DMS53 (cell line): Measurements from ENCODE around the gene LRRC4.

Source experiments
- DNase-seq: peaks from one replicate; lab custom pipeline; 2025; lab: John Stamatoyannopoulos, UW

LRRC4 gene

DNA sequence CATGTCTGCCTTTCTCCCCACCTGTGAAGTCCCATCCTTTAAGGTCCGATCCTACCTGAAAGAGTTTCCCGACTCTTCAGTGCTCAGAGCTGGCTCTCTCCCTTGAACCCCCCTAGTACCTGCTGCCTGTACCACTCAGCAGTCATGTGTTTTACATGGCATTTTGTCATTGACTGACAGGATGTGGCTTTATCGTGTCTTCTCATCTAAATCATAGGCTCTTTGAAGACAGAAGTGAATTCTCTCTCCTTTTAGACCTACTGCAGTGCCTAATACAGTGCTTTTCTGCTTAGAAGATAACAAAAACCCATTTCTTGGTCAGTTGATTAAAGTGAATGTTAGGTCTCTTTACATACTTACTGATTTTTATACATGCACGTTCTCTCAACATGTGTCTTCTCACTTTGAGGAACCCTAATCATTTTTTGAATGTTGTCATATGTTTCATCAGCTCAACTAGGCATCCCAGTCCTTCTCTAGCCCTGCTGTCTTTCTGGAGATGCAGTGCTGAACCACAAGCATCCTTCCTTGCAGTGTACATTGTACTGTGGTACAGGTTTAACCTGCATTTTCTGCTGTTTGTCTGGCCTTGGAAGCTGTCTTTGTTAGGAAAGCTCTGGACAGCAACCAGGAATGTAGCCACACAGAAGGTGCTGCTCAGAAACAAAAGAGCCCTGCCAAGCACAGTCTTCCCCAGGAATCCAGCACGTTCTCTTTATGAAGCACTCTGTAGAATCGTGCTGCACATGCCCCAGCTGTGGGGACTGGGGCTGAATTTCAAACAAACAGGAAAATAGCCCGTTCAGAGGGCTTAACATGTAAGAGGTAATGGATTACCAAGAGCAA, 28.1 kb upstream of the LRRC4 start:
- DNase-seq = no peak

DNA sequence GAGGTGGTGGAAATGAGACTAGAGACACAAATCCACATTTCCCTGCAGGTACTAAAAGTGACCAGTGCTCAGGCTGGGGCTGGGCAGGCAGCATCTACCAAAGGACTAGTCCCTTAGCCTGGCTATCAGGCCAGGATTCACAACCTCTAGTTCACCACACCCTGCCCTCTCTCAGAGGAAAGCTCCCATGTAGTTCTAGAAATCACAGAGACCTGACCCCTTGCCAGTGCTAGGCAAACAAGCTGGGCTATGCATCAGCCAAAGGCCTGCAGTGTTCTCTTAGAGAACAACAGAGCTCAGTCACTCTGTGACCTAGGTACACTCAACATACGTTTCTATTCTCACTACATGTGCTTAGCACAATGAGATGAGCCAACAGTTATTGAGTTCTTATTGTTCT, 26.7 kb upstream of the LRRC4 start:
- DNase-seq = no peak

DNA sequence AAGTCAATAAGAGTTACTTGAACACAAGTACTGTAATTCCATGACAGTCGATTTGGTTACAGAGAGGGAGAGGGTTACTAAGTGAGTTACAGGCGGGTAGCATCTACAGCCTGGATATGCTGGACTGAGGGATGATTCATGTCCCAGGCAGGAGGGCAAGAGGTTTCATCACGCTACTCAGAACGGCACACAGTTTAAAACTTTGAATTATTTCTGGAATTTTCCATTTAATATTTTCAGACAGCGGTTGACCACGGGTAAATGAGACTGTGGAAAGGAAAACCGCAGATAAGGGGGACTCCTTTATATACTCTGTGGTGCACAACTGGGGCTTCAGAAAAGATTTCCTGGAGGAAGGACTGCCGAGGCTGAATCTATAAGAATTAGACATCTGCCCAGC, 25.7 kb upstream of the LRRC4 start:
- DNase-seq = no peak

DNA sequence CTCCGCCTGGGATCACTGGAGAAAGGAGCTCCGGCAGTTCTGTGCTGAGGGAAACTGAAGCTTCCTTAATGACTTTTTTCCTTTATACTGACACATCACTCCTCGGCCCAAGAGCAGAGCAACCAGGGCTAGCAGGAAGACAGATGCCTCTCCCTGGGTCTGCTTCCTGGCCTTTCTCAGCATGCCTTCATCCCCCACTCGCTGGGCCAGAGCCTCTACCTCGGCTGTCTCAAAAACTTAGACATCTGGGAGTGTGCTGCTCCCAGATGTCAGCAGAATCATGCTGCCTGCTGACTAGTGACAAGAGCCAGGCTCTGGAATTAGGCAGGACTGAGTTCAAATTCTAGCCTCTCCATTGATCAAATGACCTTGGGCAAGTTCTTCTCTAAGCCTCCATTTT, 24.4 kb upstream of the LRRC4 start:
- no peak for DNase-seq

DNA sequence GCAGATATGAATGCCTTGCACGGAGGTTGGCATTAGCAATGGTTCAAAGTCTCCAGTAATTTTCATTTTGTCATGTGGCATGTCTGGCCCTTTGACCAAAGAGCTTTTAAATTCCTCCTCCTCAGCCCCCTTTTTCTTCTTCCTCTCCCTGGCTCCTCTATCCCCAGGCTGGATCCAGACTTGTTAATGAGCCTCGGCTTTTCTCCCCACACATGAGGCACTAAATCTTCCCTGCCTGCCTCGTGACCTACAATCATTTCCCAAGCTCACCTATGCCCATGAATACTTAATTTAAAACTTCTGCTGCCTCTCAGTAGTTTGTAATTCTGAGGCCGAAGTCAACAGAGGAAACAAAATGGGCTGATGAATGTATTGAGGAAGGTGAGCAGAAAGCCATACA, 23.3 kb upstream of the LRRC4 start:
- no peak for DNase-seq

DNA sequence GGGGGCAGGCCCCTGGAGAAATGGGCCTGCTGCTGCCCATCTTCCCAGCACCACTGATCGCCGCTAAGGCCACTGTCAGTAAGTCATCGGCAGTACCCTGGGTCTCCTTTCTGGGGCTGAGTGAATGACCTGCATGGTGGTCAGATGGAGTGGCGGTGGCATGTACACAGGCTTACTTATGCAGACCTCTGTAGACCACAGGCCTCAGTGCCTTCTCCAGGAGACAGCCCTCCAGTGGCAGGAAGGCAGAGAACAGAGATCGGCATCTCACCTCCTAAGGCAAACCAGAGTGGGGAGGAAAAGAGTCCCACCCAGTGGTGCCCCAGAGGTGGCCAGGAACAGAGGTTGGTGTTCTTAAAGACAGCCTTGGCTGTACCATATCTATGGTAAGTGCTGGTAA, 22.8 kb upstream of the LRRC4 start:
- no peak for DNase-seq

DNA sequence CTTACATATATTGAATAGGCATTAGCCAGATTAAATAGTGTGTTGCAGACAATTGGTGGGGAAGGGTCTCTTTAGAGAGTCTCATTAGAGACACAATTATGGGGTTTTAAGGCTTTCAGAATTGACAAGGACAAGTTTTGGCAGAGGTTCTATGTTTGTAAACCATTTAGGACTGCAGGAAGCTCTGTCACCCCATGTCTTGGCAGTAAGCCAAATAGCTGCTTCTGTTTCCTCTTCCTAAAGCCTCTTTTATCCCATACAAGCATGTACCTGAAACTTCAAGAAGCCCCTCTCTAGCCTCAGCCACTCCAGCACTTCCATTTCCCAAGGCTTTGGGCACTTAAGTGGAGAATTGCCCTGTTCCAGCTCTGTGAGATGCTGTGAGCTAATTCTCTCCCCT, 21.8 kb upstream of the LRRC4 start:
- peak; percentile 46 for DNase-seq

DNA sequence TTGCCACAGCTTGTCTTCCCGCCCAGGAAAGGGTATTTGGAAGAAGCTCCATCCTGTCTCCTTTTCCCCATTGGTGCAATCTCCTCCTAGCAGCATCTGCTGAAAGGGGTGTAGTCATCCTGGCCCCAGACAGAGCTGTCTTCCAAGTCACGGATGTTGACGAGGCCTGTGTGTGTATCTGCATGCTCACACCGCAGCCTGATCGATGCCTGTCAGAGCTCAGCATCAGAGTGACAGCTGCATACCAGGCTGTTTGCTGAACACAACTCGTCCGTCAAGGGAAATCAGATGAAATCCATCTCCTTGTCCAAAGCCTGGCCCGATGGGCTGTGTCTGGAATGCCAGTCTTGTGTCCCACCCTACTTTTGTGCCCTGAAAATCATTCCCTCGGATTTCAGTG, 21.2 kb upstream of the LRRC4 start:
- no peak for DNase-seq

DNA sequence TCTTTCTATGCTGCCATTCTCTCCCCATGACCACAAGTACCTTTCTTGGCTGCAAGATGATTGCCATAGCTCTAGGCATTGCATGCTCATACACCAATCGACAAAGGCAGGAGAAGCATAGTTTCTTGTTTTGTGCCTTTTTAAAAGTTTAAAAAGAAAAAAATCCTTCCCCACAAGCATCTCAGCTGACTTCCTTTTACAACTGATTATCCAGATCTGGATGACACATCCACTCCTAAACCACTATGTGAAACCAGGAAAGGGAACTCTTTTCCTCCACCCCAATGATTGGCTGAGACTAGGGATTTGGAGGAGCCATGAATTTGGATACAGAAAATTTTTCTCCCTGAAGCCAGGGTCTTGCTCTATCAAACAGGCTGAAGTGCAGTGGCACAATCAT, 14.5 kb upstream of the LRRC4 start:
- DNase-seq = no peak

DNA sequence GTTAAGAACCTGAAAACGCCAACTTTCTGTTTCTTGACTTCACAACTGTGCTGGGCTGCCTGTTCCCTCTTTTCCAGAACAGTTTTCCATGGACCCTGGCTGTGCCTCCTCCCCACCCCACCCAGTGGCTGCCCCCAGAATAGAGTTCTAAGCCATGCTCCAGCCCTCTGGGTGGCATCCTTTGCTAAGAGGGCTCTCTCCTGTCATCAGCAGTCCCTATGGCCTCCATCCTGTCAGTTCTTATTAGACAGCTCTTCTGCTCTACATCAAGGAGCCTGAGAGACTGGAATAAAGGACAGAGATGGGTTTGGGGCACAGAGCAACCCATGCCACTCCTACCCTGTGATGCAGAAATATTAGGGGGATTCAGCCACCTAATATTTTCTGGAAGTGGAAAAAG, 13.9 kb upstream of the LRRC4 start:
- no peak for DNase-seq

DNA sequence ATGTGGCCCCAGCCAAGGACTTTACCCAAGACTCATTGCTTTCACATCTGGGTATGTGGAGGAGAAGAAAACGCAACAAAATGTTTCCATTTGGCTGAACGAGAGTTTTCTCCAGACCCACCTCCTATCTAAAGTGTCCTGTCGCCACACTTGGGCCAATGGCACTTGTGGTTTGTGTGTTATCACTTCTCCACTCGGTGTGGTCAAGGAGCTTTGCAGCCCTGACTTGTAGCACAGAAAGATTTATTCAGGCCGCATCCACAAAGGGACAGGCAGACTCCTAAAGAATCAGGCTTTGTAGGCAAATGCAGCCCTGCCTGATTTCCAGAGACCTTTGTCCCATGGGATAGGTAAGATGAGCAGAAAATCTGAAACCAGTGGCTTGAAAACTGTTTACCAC, 12.8 kb upstream of the LRRC4 start:
- DNase-seq = no peak

DNA sequence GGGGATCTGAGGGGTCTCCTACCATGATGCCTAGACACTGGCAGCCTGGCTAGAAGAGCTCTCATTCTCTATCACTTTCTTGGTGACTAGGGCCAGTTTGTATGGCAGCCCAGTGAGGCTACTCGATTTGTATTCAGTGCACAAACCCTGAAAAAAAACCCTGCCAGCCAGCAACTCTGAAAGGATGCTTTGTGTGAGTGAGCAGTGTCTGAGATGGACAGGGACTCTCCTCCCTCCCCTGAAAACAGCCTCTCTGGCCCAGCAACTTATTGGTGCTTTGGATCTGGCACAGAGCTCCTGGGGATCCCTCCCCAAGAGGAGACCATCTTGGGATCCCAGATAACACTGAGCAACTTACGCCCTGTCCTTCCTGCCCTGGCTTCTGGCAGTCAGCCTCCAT, 10.8 kb upstream of the LRRC4 start:
- DNase-seq = no peak

DNA sequence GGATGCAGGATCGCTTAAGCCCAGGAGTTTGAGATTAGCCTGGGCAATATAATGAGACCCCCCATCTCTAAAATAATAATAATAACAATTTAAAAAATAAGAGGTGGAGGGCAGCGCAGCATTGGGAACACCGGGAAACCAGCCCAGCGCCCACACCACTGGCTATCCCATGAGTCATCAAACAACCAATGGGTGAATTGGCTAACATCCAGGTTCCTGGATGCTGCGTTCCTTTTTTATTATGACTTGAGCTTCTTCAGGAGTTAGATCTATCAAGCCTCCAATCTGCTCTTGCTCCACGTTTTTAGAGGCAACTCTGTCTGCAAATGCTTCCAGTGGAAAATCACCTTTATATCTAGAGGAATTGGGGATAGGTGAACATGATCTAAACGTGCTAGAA, 10.0 kb upstream of the LRRC4 start:
- DNase-seq = no peak

DNA sequence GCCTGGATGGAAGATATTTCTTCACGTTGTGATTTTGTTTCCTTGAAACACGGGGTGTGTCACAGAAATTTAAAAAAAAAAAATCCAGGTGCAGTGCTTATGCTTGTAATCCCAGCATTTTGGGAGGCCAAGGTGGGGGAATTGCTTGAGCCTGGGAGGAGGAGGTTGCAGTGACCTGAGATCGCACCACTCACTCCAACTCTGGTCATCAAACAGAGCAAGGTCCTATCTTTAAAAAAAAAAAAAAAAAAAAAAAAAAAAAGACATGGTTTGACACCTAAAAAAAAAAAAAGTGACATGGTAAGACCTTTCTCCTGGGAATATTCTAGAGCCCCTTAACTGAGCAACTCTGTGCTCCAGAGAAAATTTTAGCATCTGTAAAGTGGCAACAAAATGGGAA, 9.0 kb upstream of the LRRC4 start:
- DNase-seq = no peak

DNA sequence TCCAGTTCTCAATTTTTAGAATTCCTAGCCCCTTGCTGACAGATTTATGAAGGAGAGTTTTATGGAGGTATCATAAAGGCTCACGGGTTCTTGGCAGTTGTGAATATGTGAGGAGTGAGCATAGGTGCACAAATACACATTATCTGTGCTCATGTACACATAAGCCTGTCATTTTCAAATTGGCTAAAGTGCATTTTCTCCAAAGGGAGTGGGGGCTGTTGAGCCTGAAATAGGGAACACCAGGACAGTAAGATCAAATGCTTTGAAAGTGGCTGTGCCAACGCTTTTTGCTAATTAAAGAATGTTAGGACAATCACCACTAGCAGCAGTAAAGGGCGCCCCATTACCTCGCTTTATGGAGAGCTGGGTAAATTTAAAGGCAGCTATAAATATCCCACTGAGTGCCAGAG, 8.3 kb upstream of the LRRC4 start:
- DNase-seq = no peak

DNA sequence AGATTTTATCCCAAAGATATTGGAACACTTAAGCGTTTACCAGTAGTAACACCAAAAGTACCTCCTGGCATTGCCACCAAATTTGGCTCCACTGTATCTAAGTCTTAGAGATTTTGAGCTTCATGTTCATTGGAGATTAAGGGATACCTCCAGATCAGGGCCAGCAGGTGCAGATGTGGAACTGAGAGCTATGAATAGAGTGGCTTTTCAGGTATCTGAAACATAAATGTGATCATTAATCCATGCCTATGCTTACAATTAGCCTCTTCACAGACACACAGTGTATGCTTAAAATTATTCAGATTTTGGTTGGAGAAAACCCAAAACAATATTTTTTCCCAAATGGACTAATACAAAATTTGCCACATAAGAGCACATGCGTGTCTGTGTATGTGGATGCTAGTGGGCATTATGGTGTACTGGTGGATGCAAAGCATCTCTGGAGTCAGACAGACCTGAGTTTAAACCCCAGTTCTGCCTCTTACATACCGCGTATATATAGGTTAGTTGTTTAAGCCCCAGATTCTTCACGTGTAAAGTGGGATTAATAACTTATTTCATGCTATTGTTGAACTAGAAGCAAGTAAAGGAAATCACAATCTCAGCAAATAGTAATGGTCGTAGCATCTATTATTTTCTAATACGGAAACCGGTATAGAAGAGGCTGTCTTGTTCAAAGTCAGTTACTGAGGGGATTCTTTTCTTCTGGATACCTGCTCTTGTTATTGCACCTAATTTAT, 6.8 kb upstream of the LRRC4 start:
- DNase-seq = no peak

DNA sequence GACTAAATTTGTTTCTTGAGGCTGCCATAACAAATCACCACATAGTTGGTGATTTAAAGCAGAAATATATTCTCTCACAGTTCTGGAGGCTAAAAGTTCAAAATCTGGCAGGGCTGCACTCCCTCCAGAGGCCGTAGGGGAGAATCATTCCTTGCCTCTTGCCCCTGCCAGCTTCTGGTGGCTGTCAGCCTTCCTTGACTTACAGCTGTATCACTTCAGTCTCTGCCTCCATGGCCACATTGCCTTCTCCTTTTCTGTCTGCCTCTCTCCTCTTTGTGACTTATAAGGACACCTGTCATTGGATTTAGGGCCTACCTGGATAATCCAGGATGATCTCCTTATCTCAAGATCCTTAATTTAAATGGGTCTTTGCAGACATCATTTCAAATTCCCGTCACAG, 5.8 kb upstream of the LRRC4 start:
- no peak for DNase-seq

DNA sequence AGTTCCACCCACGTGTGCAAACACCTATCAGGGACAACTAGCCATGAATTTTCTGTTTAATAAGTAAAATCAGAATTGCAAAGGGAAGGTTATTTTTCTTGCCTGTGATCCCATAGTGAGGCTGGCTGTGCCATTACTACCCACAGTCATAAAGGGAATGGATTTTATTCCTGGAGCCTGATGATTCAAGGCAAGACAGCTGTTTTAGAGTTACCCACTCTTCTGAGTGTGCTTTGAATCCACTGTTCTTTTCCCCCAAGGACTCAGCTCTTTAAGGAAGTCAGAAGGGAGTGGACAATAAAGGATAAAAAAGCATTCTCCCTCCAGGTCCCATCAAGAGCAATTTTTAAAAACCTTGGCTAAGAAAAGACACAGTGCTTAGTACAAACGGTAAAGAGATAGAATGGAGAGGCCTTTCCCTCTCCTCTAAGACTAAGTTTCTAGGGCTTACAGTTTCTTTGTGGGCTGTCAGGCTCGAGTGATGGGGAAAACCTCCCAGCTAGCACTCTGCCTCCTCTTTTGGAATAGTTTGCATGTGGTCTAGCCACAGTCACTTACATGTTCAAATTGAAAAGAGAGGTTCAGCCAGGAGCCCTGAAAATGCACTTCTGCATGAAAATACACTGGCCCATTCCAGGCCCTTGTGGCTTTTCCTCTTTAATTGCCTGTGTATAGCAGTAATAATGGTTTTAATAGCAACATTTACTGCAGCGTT, 5.1 kb upstream of the LRRC4 start:
- no peak for DNase-seq

DNA sequence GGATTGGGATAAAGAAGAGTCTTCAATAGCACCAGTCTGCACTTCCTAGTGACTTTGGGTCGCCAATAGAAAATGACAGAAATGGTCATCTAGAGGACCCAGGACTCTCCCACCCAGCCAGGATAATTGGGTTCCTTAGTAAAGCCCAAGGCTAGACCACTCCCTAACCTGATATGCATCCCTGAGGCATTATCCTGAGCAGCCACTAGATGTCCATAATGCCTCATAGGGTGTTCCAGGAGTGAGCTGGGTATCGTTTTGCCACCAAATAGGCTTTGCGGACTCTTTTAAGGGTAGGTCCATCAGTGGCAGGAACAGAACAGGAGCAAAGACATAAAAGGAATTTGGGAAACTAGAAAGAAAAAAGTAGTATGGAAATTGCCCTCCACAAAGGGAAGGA, 4.5 kb upstream of the LRRC4 start:
- peak; percentile 34 for DNase-seq

DNA sequence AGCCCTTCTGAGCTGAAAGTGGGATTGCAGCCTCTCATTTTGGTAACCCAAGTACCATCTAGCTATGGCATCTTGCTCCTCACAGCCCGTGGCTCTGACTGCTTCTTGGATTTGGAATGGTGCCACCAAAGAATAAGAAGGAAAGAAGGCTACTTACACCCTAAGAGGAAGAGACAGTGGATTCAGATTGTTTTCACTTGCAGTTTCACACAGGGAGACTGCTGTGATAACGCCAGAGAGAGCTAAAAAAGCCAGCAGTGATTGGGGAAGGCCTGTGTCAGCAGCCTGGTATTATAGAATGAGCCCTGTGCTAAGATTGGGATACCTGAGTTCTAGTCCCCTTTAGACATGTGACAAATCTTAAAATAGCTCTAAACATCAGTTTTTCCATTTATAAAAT, 3.6 kb upstream of the LRRC4 start:
- no peak for DNase-seq

DNA sequence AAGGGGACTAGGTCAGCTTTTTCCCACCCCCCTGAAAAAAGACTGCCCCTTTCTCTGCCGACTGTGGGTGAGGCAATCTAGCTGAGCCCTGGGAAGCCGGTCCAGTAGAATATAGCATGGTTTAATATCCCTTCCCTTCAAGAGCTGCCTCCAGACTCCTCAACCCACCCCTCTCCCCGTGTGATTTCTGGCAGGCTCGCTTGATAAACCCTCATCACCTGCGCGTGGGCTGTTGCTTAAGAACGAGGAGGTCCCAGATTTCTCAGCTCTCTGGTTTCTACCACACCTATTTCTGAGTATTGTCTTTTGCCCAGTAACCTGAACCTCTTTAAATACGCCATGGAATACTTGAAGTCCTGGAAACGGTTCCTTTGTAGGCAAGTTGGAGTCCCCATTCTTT, 2.0 kb upstream of the LRRC4 start:
- no peak for DNase-seq

DNA sequence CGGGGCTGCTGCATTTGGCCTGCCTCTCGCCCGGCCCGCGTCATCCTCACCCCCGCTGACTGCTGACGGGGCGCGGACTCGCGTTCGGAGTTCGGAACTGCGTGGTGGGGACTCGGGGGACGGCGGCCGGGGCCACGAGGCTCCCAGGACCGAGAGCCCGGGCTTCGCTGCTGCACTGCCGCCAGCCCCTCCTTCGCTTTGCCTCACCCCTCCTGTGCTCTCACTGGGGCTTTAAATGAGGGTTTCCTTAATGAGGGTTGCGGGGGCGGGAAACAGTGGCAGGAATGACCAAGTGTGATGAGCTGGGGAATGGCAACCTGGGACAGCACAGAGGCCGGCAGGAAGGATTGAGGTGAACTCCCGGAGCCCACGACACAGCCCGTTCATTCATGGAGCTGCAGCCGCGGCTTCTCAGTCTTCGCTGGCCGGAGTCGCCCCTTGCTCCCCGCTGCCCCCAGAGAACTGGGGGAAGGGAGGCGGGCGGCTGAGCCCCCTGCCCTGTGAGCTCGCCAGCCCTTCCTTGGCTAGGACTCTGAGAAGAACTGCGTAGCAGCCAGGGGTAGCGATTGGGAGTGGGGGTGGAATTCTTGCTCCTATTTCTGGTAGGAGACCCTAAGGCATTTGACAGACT, 1.5 kb upstream of the LRRC4 start:
- no peak for DNase-seq
